ENCODE measurements around the gene DOK3. TPM values are rescaled to one million over a fixed set of nuclear protein-coding genes. Genes with fewer than 3 reads are reported as not detected.

Gene DOK3
- total RNA-seq, 1 experiment from 2014 or later = 6.0 TPM

- intact Hi-C loops (cut with micrococcal nuclease) = loop anchor here (5.0 kb wide), 3 partner anchors 92 to 388 kb away; partner anchors contain the start of gene TMED9
- CTCF ChIA-PET = interaction anchor here (0.6 to 8.6 kb wide), 16 partner anchors 10 to 447 kb away, joined by 3 to 83 read pairs (median 24); partner anchors contain the start of genes DDX41, DOK3 and PFN3
- H3K27ac Mint-ChIP-seq (ENCODE audit: low read depth, unreplicated experiment) = no peak overlapping the region
- H3K9me3 Mint-ChIP-seq (ENCODE audit: unreplicated experiment) = no peaks in the 10 kb centered on the region
- no TSS peak for BruUV-seq (replicated peaks)
- no peaks in the 10 kb centered on the region for H3K27me3 Mint-ChIP-seq (ENCODE audit: insufficient read depth, unreplicated experiment)
- POLR2A ChIA-PET = interaction anchor here (0.7 to 1.9 kb wide), 4 partner anchors 16 to 191 kb away, joined by 3 to 7 read pairs (median 4); partner anchors contain the start of gene DDX41
- no peak for DNase-seq (ENCODE audit: unreplicated experiment)
- peaks cover 50% of the 10 kb centered on the region for H3K4me1 Mint-ChIP-seq (ENCODE audit: insufficient read depth, unreplicated experiment)
- H3K4me3 Mint-ChIP-seq (ENCODE audit: unreplicated experiment) = no peak overlapping the region
- TF ChIP-seq CTCF (IDR thresholded peaks at IDR 0.05; ENCODE audit: unreplicated experiment) = no peak
- no peaks in the 10 kb centered on the region for H3K36me3 Mint-ChIP-seq (ENCODE audit: insufficient read depth, unreplicated experiment)
Measured at GRCh38 chr5:177499842-177500241, 9.8 kb downstream of the DOK3 start.

- H3K27ac Mint-ChIP-seq (ENCODE audit: low read depth, unreplicated experiment) = peak overlapping the region; percentile 40
- POLR2A ChIA-PET = interaction anchor here (0.6 to 3.8 kb wide), 26 partner anchors 9 to 747 kb away, joined by 3 to 24 read pairs (median 5); partner anchors contain the start of genes B4GALT7, DDX41, GRK6 and RAB24
- H3K4me3 Mint-ChIP-seq (ENCODE audit: unreplicated experiment) = peak overlapping the region; percentile 74
- H3K9me3 Mint-ChIP-seq (ENCODE audit: unreplicated experiment) = no peaks in the 10 kb centered on the region
- H3K36me3 Mint-ChIP-seq (ENCODE audit: insufficient read depth, unreplicated experiment) = no peaks in the 10 kb centered on the region
- CTCF ChIA-PET = interaction anchor here (0.6 to 8.6 kb wide), 15 partner anchors 11 to 908 kb away, joined by 3 to 83 read pairs (median 4); partner anchors contain the start of gene DDX41
- DNase-seq (ENCODE audit: unreplicated experiment) = no peak
- peaks cover 60% of the 10 kb centered on the region for H3K4me1 Mint-ChIP-seq (ENCODE audit: insufficient read depth, unreplicated experiment)
- no peaks in the 10 kb centered on the region for H3K27me3 Mint-ChIP-seq (ENCODE audit: insufficient read depth, unreplicated experiment)
- BruUV-seq (replicated peaks) = TSS peak; percentile 24
- intact Hi-C loops (cut with micrococcal nuclease) = no loop called here
- TF ChIP-seq CTCF (IDR thresholded peaks at IDR 0.05; ENCODE audit: unreplicated experiment) = no peak
Measured at GRCh38 chr5:177498013-177498787, 11.4 kb downstream of the DOK3 start.

DNA sequence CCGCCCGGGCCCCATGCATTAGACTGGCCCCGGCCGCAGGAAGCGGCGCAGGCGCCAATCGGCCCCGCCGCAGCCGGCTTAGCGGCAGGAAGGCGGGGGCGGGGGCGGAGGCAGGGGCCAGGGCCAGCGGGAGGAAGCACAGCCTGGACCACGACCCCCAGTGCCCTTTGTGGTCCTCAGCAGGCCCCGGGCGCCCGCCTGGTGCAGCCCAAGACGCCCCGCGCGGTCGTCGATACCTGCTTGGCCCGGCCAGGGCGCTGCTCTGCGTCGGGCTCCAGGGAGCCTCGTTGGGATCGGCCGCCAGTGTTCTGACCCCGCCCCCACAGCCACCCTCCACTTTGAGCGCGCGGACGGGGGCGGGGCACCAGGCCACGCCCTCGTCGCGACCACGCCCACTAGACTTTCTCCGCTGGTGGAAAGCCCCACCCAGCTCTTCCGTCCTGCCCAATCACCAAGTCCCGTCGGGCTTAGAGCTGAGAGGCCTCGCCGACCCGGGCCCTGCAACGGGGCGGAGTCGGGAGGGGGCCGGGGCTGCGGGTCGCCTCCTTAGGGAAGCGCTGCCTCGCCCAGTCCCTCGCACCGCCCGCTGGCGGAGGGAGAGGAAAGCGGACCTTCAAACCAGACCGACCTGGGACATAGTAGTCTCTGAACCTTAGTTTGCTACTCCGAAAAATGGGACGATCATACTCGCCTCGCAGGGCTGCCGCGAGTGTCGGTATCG is 12.2 kb downstream of the DOK3 start, which contains the start of gene PDLIM7:
Gene PDLIM7 (minus strand): TSS at position 313 of the 721 bp plus-strand sequence. CDS start 1,092 bp downstream, outside the sequence.
- no peak for TF ChIP-seq CTCF (IDR thresholded peaks at IDR 0.05; ENCODE audit: unreplicated experiment)
- Mint-ChIP-seq H3K4me1 (ENCODE audit: insufficient read depth, unreplicated experiment) (peaks cover 58% of the 10 kb centered on the region), H3K27me3 (ENCODE audit: insufficient read depth, unreplicated experiment) (no peaks in the 10 kb centered on the region), H3K27ac (ENCODE audit: low read depth, unreplicated experiment) (peak within 1 kb of the TSS; percentile 55), H3K4me3 (ENCODE audit: unreplicated experiment) (peak within 1 kb of the TSS; percentile 74), H3K9me3 (ENCODE audit: unreplicated experiment) (no peaks in the 10 kb centered on the region), H3K36me3 (ENCODE audit: insufficient read depth, unreplicated experiment) (peaks cover 2% of the 10 kb centered on the region)
- CTCF ChIA-PET = interaction anchor here (0.6 to 8.6 kb wide), 16 partner anchors 9 to 907 kb away, joined by 3 to 83 read pairs (median 4); partner anchors contain the start of gene DDX41
- peak; percentile 99 for DNase-seq (ENCODE audit: unreplicated experiment)
- intact Hi-C loops (cut with micrococcal nuclease) = loop anchor here (1.0 to 2.0 kb wide), 4 partner anchors 19 to 107 kb away; no protein-coding TSS in a partner anchor
- POLR2A ChIA-PET = interaction anchor here (0.7 to 3.8 kb wide), 29 partner anchors 9 to 747 kb away, joined by 3 to 24 read pairs (median 5); partner anchors contain the start of genes B4GALT7, DDX41, GRK6 and RAB24
- TSS peak; percentile 39 for BruUV-seq (replicated peaks)

All from MCF 10A (cell line).